Measurements from ENCODE around the gene COL6A2. TPM values are rescaled to one million over a fixed set of nuclear protein-coding genes. Genes with fewer than 3 reads are reported as not detected.

COL6A2 gene
- polyA plus RNA-seq, 3 donors: 0.01 TPM; not detected in 2

DNA sequence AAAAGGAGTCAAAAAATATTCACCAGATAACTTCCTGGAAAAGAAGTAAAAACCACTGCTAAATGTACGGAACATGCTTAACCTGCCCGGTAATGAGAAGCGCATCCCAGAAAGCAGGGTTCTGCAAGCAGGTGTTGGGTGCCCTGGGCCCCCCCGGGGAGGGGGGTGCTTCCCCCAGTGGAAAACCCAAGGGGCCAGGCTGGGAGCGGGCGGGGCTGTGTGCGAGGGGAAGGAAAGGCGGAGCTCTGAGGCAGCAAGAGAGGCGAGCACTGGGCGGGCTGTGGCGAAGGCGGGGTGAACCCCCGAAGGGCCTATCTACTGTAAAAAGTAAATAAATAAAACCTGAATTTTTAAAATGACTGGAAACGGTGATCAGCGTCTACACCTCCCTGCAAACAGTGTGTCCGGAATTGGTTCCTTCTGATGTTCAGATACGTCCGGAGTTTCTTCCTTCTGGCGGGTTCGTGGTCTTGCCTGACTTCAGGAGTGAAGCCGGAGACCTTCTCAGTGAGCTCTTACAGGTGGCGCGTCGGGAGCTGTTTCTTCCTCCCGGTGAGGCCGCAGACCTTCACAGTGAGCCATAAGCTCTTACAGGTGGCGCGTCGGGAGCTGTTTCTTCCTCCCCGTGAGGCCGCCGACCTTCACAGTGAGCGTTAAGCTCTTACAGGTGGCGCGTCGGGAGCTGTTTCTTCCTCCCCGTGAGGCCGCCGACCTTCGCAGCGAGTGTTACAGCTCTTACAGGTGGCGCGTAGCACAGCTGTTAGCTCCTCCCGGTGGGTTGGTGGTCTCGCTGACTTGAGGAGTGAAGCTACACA, 44.1 kb downstream of the COL6A2 start:
- WGBS (ENCODE audit: insufficient coverage): 94% methylated on average over 45 of the region's 45 CpGs
- Histone ChIP-seq H3K4me2 (replicated peaks; ENCODE audit: extremely low read depth, low read length, poor library complexity, severe bottlenecking) (no peak overlapping the region), H3K4me3 (replicated peaks in 1 of 3; ENCODE audit: low read depth in 2 of 3, low read length in 3 of 3) (no peak overlapping the region), H4K20me1 (ENCODE audit: insufficient read depth, low read length) (no peaks in the 10 kb centered on the region), H3K36me3 (replicated peaks in 1 of 2; ENCODE audit: control insufficient read depth in 1 of 2, insufficient read depth in 2 of 2, low read length in 2 of 2) (no peaks in the 10 kb centered on the region), H3K27me3 (ENCODE audit: control insufficient read depth in 2 of 2, insufficient read depth in 2 of 2, low read length in 2 of 2) (no peaks in the 10 kb centered on the region), H3K79me2 (ENCODE audit: insufficient read depth, low read length) (no peaks in the 10 kb centered on the region), H3K27ac (ENCODE audit: low read depth in 1 of 2, low read length in 2 of 2) (no peak overlapping the region), H3K4me1 (ENCODE audit: control insufficient read depth in 1 of 2, insufficient read depth in 2 of 2, low read length in 2 of 2) (peaks cover 3 to 4% of the 10 kb centered on the region in 2 donors), H3K9ac (ENCODE audit: insufficient read depth, low read length, poor library complexity, severe bottlenecking) (no peak overlapping the region), H3K9me3 (replicated peaks in 1 of 2; ENCODE audit: control insufficient read depth in 1 of 2, insufficient read depth in 1 of 2, low read length in 2 of 2) (peaks cover 0 to 8% of the 10 kb centered on the region in 2 donors), H2AFZ (ENCODE audit: insufficient read depth, low read depth, low read length, poor library complexity, severe bottlenecking) (no peak overlapping the region)
- peaks cover 0 to 8% (median 5%) of the 10 kb centered on the region in 3 donors for H3K27me3 Mint-ChIP-seq (ENCODE audit: low read depth in 3 of 3)
- no peak for DNase-seq
- H3K27ac Mint-ChIP-seq: peak overlapping the region in 1 of 7 donors; percentile 51
- H3K4me1 Mint-ChIP-seq: peaks cover 7% of the 10 kb centered on the region
- H3K4me3 Mint-ChIP-seq: no peak overlapping the region
- no peaks in the 10 kb centered on the region for H3K36me3 Mint-ChIP-seq
- TF ChIP-seq, protein P1, sequence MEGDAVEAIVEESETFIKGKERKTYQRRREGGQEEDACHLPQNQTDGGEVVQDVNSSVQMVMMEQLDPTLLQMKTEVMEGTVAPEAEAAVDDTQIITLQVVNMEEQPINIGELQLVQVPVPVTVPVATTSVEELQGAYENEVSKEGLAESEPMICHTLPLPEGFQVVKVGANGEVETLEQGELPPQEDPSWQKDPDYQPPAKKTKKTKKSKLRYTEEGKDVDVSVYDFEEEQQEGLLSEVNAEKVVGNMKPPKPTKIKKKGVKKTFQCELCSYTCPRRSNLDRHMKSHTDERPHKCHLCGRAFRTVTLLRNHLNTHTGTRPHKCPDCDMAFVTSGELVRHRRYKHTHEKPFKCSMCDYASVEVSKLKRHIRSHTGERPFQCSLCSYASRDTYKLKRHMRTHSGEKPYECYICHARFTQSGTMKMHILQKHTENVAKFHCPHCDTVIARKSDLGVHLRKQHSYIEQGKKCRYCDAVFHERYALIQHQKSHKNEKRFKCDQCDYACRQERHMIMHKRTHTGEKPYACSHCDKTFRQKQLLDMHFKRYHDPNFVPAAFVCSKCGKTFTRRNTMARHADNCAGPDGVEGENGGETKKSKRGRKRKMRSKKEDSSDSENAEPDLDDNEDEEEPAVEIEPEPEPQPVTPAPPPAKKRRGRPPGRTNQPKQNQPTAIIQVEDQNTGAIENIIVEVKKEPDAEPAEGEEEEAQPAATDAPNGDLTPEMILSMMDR (IDR thresholded peaks at IDR 0.05): no peak
- H3K9me3 Mint-ChIP-seq: peaks cover 0 to 8% (median 4%) of the 10 kb centered on the region in 7 donors
- intact Hi-C loops (cut with micrococcal nuclease): no loop called here

DNA sequence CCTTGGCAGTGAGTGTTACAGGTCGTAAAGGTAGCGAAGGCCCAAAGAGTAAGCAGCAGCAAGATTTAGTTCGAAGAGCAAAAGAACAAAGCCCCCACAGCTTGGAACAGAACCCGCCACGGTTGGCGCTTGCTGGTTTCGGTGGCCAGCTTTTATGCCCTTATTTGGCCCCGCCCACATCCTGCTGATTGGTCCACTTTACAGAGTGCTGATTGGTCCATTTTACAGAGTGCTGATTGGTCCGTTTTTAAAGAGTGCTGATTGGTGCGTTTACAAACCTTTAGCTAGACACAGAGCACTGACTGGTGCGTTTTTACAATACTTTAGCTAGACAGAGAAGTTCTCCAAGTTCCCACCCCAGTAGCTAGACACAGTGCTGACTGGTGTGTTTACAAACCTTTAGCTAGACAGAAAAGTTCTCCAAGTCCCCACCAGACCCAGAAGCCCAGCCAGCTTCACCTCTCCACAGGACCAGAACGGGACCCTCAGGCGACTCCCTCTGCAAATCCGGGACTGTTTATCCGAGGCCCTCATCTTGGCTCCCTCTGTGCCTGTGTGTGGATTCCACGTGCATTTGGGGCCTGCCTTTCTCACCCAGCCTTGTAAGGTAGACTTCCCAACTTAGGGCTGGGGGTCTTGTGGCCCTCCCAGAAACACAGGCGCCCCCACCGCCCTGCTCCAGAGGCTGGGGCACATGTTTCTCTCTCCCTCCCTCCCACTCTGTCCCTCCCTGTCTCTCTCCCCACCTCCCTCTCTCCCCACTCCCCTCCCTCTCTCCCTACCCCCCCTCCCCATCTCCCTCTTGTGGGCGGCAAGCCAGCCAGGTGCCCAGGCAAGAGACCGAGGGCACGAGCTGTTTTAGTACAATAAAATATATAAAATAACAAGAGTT, 44.9 kb downstream of the COL6A2 start:
- H3K27ac ChIP-seq (ENCODE audit: low read depth in 1 of 2, low read length in 2 of 2): no peak overlapping the region

More for the DNA sequence above, 44.9 kb downstream of the COL6A2 start:
- intact Hi-C loops (cut with micrococcal nuclease): no loop called here
- no peak overlapping the region for H3K4me2 ChIP-seq (replicated peaks; ENCODE audit: extremely low read depth, low read length, poor library complexity, severe bottlenecking)
- no peaks in the 10 kb centered on the region for H3K27me3 ChIP-seq (ENCODE audit: control insufficient read depth in 2 of 2, insufficient read depth in 2 of 2, low read length in 2 of 2)
- H3K79me2 ChIP-seq (ENCODE audit: insufficient read depth, low read length): no peaks in the 10 kb centered on the region
- no peaks in the 10 kb centered on the region for H4K20me1 ChIP-seq (ENCODE audit: insufficient read depth, low read length)
- H3K4me3 Mint-ChIP-seq: no peak overlapping the region
- no peaks in the 10 kb centered on the region for H3K36me3 ChIP-seq (replicated peaks in 1 of 2; ENCODE audit: control insufficient read depth in 1 of 2, insufficient read depth in 2 of 2, low read length in 2 of 2)
- H3K9ac ChIP-seq (ENCODE audit: insufficient read depth, low read length, poor library complexity, severe bottlenecking): no peak overlapping the region
- TF ChIP-seq, protein P1 (IDR thresholded peaks at IDR 0.05): no peak
- H3K9me3 Mint-ChIP-seq: peaks cover 0 to 8% (median 4%) of the 10 kb centered on the region in 7 donors
- WGBS (ENCODE audit: insufficient coverage): over 99% methylated on average over 16 of the region's 21 CpGs
- H3K36me3 Mint-ChIP-seq: no peaks in the 10 kb centered on the region
- H2AFZ ChIP-seq (ENCODE audit: insufficient read depth, low read depth, low read length, poor library complexity, severe bottlenecking): no peak overlapping the region
- no peak overlapping the region for H3K4me3 ChIP-seq (replicated peaks in 1 of 3; ENCODE audit: low read depth in 2 of 3, low read length in 3 of 3)
- DNase-seq: no peak
- peaks cover 7% of the 10 kb centered on the region for H3K4me1 Mint-ChIP-seq
- H3K27me3 Mint-ChIP-seq (ENCODE audit: low read depth in 3 of 3): peaks cover 0 to 8% (median 5%) of the 10 kb centered on the region in 3 donors
- peaks cover 3 to 4% of the 10 kb centered on the region in 2 donors for H3K4me1 ChIP-seq (ENCODE audit: control insufficient read depth in 1 of 2, insufficient read depth in 2 of 2, low read length in 2 of 2)
- H3K27ac Mint-ChIP-seq: no peak overlapping the region
- peaks cover 0 to 8% of the 10 kb centered on the region in 2 donors for H3K9me3 ChIP-seq (replicated peaks in 1 of 2; ENCODE audit: control insufficient read depth in 1 of 2, insufficient read depth in 1 of 2, low read length in 2 of 2)

Measured in CD14-positive monocyte (primary cell).